DMS114 treated with DMSO at 0.1 percent for 48 hours (cell line): ENCODE results near the gene METTL1.

ENCODE experiments used
- DNase-seq: peaks from one replicate; lab custom pipeline; 2025; ENCODE audit not compliant: unreplicated experiment; lab: John Stamatoyannopoulos, UW

METTL1 gene

GRCh38 chr12:57769594-57769993 is 2.3 kb downstream of the METTL1 start:
- no peak for DNase-seq

DNA sequence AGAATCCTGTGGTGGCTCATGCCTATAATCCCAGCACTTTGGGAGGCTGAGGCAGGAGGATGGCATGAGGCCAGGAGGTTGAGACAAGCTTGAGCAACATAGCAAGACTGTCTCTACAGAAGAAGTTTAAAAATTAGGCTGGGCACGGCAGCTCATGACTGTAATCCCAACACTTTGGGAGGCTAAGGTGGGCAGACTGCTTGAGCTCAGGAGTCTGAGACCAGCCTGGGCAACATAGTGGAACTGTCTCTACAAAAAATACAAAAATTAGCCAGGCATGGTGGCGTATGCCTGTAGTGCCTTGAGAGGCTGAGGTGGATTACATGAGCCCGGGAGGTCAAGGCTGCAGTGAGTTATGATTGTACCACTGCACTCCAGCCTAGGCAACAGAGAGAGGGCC is 4.0 kb downstream of the METTL1 start:
- DNase-seq, result no peak

- no peak for DNase-seq
Observed at GRCh38 chr12:57767305-57767698, 4.6 kb downstream of the METTL1 start.

- peak; percentile 22 for DNase-seq
Observed at GRCh38 chr12:57766464-57767304, 5.2 kb downstream of the METTL1 start, which contains the start of gene CYP27B1. Gene CYP27B1, minus strand, starts transcription at chr12:57767078. Its CDS starts 37 bp downstream, at chr12:57767041.

DNA sequence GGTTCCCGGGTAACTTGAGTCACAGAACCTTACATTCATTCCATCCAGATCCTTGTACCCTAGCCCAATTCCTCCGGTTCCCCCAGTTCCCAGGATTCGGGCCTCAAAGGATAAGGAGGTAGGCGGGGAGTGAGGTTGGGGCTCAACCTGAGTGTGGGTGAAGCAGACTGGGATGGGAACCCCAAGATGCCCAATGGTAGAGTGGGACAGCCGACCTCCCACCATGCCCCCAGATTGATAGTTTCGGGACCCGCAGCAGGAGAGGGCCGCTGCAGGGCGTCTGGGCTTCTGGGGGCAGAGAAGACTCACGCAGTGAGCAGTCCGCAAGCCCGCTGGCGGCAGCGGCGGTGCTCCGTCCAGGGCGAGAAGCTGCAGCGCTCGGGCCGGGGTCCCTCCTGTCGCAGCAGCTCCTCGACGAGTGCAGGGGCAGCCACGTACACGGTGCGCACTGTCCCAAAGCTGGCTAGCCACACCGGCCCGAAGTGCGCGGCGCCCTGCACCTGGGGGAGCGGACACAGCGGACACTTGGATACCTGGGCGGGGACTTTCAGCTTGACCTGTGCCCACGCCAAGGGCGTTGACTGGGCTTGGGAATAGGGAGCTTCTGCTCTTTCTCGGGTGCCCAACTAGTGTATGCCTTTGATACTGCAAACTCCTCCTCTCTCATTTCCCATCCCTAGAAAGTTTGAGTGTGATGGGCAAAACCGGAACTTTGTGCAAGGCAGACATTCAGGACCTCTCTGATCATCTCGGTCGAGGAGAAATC is 6.0 kb downstream of the METTL1 start:
- DNase-seq, result no peak

GRCh38 chr12:57765003-57765697 is 6.8 kb downstream of the METTL1 start:
- peak; percentile 23 for DNase-seq

GRCh38 chr12:57764662-57765002 is 7.3 kb downstream of the METTL1 start:
- no peak for DNase-seq

GRCh38 chr12:57763881-57764661 is 7.8 kb downstream of the METTL1 start:
- no peak for DNase-seq

DNA sequence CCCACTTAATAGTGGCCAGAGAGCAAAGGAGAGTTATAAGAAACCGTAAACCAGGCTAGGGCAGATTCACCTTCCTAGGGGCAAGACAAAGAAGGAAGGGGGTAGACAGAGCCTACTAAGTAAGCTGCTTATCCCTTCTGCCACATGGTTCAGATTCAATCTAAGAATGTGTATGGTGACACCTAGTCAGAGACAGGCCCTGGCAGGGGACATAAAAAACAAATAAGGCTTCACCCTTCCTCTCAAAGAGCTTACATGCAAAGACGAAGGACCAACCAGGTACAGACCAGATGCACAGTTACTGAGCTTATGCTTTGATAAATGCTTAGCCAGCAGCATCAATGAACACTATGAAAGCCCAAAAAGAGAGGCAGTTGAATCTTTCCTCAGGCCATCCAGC is 9.4 kb downstream of the METTL1 start:
- no peak for DNase-seq

GRCh38 chr12:57761391-57761998 is 10.4 kb downstream of the METTL1 start:
- no peak for DNase-seq

GRCh38 chr12:57760347-57760982 is 11.4 kb downstream of the METTL1 start:
- no peak for DNase-seq

- DNase-seq, result no peak
Observed at GRCh38 chr12:57759360-57759980, 12.4 kb downstream of the METTL1 start.

DNA sequence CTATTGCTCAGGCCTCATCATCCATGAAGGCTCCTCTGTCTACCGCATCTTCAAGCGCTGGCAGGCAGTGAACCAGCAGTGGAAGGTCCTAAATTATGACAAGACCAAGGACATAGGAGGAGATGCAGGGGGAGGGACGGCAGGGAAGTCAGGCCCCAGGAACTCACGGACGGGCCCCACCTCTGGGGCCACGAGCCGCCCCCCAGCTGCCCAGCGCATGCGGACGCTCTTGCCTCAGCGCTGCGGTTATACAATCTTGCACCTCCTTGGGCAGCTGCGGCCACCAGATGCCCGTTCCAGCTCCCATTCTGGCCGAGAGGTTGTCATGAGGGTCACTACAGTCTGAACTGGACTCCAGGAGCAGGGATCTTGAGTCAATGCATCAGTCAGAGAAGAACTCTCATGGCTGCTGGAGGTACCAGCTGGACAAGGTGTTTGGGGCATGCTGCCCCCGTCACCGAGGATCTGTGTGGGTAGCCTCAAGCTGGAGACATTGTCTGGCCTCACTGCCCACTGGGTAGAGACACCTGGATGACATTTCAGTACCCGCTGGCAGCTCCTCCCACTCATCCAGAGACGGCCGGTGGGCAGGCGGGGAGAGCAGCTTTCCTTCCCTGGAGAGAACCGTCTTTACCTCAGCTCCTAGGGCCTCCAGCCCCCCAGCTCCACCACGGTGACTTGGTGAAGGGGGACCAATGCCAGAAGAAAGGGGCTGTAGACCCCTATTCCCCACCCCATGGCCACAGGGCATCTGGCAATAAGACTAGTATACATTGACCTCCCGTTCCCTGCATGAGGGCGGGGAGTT is 13.1 kb downstream of the METTL1 start:
- DNase-seq, result no peak

GRCh38 chr12:57757771-57758170 is 14.1 kb downstream of the METTL1 start:
- DNase-seq, result no peak

GRCh38 chr12:57756406-57757341 is 15.2 kb downstream of the METTL1 start:
- no peak for DNase-seq

DNA sequence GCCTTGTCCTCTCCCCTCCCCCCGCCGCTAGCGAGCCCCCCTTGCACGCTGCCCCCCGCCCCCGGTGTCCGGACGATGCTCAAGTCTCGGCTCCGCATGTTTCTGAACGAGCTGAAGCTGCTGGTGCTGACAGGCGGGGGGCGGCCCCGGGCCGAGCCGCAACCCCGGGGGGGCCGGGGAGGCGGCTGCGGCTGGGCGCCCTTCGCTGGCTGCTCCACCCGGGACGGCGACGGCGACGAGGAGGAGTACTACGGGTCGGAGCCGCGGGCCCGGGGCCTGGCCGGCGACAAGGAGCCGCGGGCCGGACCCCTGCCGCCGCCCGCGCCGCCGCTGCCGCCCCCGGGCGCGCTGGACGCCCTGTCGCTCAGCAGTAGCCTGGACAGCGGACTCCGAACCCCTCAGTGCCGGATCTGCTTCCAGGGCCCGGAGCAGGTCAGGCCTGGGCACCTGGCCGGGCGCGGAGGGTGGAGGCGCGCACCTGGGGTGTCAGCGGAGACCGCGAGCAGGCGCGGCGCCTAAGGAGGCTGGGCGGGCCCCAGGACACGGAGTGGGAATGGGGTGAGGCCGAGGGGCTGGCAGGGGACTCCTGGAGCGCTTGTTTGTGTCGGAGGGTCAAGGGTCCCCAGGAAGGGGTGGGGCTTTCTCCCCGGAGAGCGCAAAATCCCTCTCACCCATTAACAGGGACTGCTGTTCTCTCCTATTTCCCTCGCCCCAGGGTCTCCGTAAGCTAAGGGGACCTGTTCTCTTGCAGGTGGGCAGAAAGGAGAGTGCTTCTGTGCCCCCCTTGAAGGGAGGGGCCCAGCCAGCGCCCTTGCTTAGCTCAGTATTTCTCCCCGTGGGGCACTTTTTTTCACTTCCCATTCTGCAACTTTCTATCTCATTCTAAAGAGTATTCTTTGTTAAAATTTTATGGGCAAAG is 16.2 kb downstream of the METTL1 start:
- DNase-seq, result no peak

GRCh38 chr12:57755194-57755453 is 16.8 kb downstream of the METTL1 start:
- no peak for DNase-seq
